ENCODE data around the gene PCDHA3. TPM values are rescaled to one million over a fixed set of nuclear protein-coding genes. Genes with fewer than 3 reads are reported as not detected.

PCDHA3 gene
- total RNA-seq, 2 donors from 2014 or later = 1.3 to 2.8 TPM

- DNase-seq = peak; percentile 86
- H3K27me3 Mint-ChIP-seq (ENCODE audit: insufficient read depth) = no peaks in the 10 kb centered on the region
- Histone ChIP-seq H3K36me3 (ENCODE audit: control insufficient read depth, insufficient read depth, low read length) (no peaks in the 10 kb centered on the region), H3K9me3 (ENCODE audit: control insufficient read depth, low read length) (no peaks in the 10 kb centered on the region), H3K27ac (ENCODE audit: low read depth, low read length) (no peak within 1 kb of the TSS), H3K9ac (ENCODE audit: extremely low read depth, low read length, poor library complexity, severe bottlenecking) (no peak within 1 kb of the TSS), H3K27me3 (ENCODE audit: control insufficient read depth, insufficient read depth, low read length, poor library complexity, severe bottlenecking) (no peaks in the 10 kb centered on the region), H3K4me1 (ENCODE audit: control insufficient read depth, insufficient read depth, low read length) (no peaks in the 10 kb centered on the region), H3K4me3 (ENCODE audit: low read length) (peak within 1 kb of the TSS; percentile 2)
- WGBS, 2 experiments (ENCODE audit: insufficient coverage in 1 of 2, insufficient read length in 1 of 2) = 74 to 88% methylated on average over 32 to 47 of the region's 47 CpGs
- no peak within 1 kb of the TSS for H3K27ac Mint-ChIP-seq
- H3K36me3 Mint-ChIP-seq (ENCODE audit: low read depth) = peaks cover 20% of the 10 kb centered on the region
- TF ChIP-seq CTCF (conservative IDR thresholded peaks at IDR 0.05) = peak; percentile 76
- H3K4me3 Mint-ChIP-seq = peak within 1 kb of the TSS; percentile 45
- H3K9me3 Mint-ChIP-seq = peaks cover 11% of the 10 kb centered on the region
- H3K4me1 Mint-ChIP-seq = no peaks in the 10 kb centered on the region
Observed at GRCh38 chr5:140840978-140841962, 40.4 kb downstream of the PCDHA3 start, which contains the start of gene PCDHA8. Gene PCDHA8, plus strand, starts transcription at chr5:140841187. Its CDS starts 135 bp downstream, at chr5:140841322.

GRCh38 chr5:140842798-140843733 is 42.2 kb downstream of the PCDHA3 start:
- Histone ChIP-seq H3K27me3 (ENCODE audit: control insufficient read depth, insufficient read depth, low read length, poor library complexity, severe bottlenecking) (no peaks in the 10 kb centered on the region), H3K4me1 (ENCODE audit: control insufficient read depth, insufficient read depth, low read length) (no peaks in the 10 kb centered on the region), H3K4me3 (ENCODE audit: low read length) (no peak overlapping the region), H3K9ac (ENCODE audit: extremely low read depth, low read length, poor library complexity, severe bottlenecking) (no peak overlapping the region), H3K27ac (ENCODE audit: low read depth, low read length) (no peak overlapping the region), H3K9me3 (ENCODE audit: control insufficient read depth, low read length) (no peaks in the 10 kb centered on the region), H3K36me3 (ENCODE audit: control insufficient read depth, insufficient read depth, low read length) (no peaks in the 10 kb centered on the region)
- WGBS, 2 experiments (ENCODE audit: insufficient coverage in 1 of 2, insufficient read length in 1 of 2) = 95% methylated on average over 66 to 87 of the region's 87 CpGs
- Mint-ChIP-seq H3K4me3 (no peak overlapping the region), H3K9me3 (peaks cover 11% of the 10 kb centered on the region), H3K27me3 (ENCODE audit: insufficient read depth) (peaks cover 2% of the 10 kb centered on the region), H3K36me3 (ENCODE audit: low read depth) (peaks cover 17% of the 10 kb centered on the region), H3K4me1 (peaks cover 4% of the 10 kb centered on the region), H3K27ac (no peak overlapping the region)
- no peak for DNase-seq
- TF ChIP-seq CTCF (conservative IDR thresholded peaks at IDR 0.05) = no peak
